ENCODE results near the gene PLCXD3.

- no peak for TF ChIP-seq EZH2 (IDR thresholded peaks at IDR 0.05)
- TF ChIP-seq POLR2AphosphoS5 (IDR thresholded peaks at IDR 0.05; ENCODE audit: borderline replicate concordance, low read depth, low read length), result no peak
- no peak for TF ChIP-seq FOXP2 (optimal IDR thresholded peaks at IDR 0.05; ENCODE audit: control extremely low read depth, extremely low read length, insufficient read depth)
These were observed 146.1 kb downstream of the PLCXD3 start for GRCh38 chr5:41364346-41364745.

Measured in SK-N-MC (cell line).